ENCODE data around the gene SIK3.

GRCh38 chr11:116865696-116866095, 232.5 kb downstream of the SIK3 start:
- TF ChIP-seq CTCF (IDR thresholded peaks at IDR 0.05): no peak
- no peak for TF ChIP-seq POLR2AphosphoS5 (IDR thresholded peaks at IDR 0.05)

All from prostate gland (tissue), 2 donors.